ENCODE results near the gene PROS1.

DNA sequence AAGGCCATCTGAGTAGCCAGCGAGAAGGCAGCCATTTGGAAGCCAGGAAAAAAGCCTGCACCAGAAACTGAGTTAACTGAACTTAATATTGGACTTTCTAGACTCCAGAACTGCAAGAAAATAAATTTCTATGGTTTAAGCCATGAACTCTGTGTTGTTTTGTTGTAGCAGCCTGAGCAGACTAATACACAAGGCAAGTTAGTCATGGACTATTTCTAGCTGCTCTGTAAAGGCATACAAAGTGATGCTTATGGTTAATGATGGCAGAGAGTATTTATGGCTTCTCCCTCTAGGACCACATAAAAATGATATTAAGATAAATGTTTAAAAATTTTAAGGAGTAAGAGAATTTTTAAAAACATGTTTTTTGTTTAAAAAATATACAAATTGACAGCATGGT, 37.1 kb downstream of the PROS1 start:
- no peak for TF ChIP-seq CTCF (conservative IDR thresholded peaks at IDR 0.05; ENCODE audit: low read depth, low read length)
- TF ChIP-seq EZH2 (IDR thresholded peaks at IDR 0.05; ENCODE audit: borderline replicate concordance, low read depth, low read length, poor library complexity, severe bottlenecking): no peak
